Type B pancreatic cell (in vitro differentiated cells): Measurements from ENCODE around the gene SP140. TPM values are rescaled to one million over a fixed set of nuclear protein-coding genes. Genes with fewer than 3 reads are reported as not detected.

Experiments used
- DNase-seq: peaks from one replicate; pipeline ENCODE4 v3.0.0; 2021; ENCODE audit warnings: mixed read lengths; ENCODE audit not compliant: unreplicated experiment; ENCODE audit errors: extremely low spot score
- H3K27ac Mint-ChIP-seq: 2 replicates; pipeline ENCODE4 v1.8.0; 2021; ENCODE audit warnings: mild to moderate bottlenecking, mixed read lengths
- H3K27me3 Mint-ChIP-seq: 2 replicates; pipeline ENCODE4 v1.8.0; 2021; ENCODE audit warnings: mixed read lengths
- H3K36me3 Mint-ChIP-seq: 2 replicates; pipeline ENCODE4 v1.8.0; 2021; ENCODE audit warnings: mixed read lengths
- H3K4me1 Mint-ChIP-seq: one replicate; pipeline ENCODE4 v1.8.0; 2021; ENCODE audit warnings: mixed read lengths; ENCODE audit not compliant: unreplicated experiment
- H3K4me3 Mint-ChIP-seq: 2 replicates; pipeline ENCODE4 v1.8.0; 2021; ENCODE audit warnings: mild to moderate bottlenecking, mixed read lengths
- H3K9me3 Mint-ChIP-seq: 2 replicates; pipeline ENCODE4 v1.8.0; 2021; ENCODE audit warnings: mixed read lengths
- long read RNA-seq: library from polyadenylated mRNA; unstranded; transcript quantifications from one replicate; pipeline ENCODE4 v2.0.0, GENCODE V29; 2020
- total RNA-seq: library from RNA; stranded (reverse); gene quantifications from 2 replicates; pipeline ENCODE4 v1.2.1, GENCODE V29; 2021; ENCODE audit warnings: low replicate concordance
- TF ChIP-seq, protein P1 (sequence below): fragments of 200-600 bp; sonication (generic); conservative IDR thresholded peaks from 2 replicates; pipeline ENCODE4 v1.5.0; 2021; ENCODE audit warnings: antibody characterized with exemption, mild to moderate bottlenecking

SP140 gene
- total RNA-seq, result 0.97 and 1.00 TPM in 2 replicates
- long read RNA-seq, partial matches to known transcripts, result 1 of 7 reads
- long read RNA-seq, other reads (novel, unspliced or antisense), result 5 of 7 reads

GRCh38 chr2:230225486-230225885, at the start of gene SP140:
SP140 (plus strand) TSS chr2:230225736; CDS start chr2:230225845, 109 bp downstream.
- Mint-ChIP-seq H3K27ac (peak within 1 kb of the TSS; percentile 68), H3K4me3 (no peak within 1 kb of the TSS), H3K36me3 (no peaks in the 10 kb centered on the region), H3K9me3 (no peaks in the 10 kb centered on the region), H3K27me3 (no peaks in the 10 kb centered on the region), H3K4me1 (no peaks in the 10 kb centered on the region)
- TF ChIP-seq, protein P1, sequence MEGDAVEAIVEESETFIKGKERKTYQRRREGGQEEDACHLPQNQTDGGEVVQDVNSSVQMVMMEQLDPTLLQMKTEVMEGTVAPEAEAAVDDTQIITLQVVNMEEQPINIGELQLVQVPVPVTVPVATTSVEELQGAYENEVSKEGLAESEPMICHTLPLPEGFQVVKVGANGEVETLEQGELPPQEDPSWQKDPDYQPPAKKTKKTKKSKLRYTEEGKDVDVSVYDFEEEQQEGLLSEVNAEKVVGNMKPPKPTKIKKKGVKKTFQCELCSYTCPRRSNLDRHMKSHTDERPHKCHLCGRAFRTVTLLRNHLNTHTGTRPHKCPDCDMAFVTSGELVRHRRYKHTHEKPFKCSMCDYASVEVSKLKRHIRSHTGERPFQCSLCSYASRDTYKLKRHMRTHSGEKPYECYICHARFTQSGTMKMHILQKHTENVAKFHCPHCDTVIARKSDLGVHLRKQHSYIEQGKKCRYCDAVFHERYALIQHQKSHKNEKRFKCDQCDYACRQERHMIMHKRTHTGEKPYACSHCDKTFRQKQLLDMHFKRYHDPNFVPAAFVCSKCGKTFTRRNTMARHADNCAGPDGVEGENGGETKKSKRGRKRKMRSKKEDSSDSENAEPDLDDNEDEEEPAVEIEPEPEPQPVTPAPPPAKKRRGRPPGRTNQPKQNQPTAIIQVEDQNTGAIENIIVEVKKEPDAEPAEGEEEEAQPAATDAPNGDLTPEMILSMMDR, result no peak
- DNase-seq, result no peak

DNA sequence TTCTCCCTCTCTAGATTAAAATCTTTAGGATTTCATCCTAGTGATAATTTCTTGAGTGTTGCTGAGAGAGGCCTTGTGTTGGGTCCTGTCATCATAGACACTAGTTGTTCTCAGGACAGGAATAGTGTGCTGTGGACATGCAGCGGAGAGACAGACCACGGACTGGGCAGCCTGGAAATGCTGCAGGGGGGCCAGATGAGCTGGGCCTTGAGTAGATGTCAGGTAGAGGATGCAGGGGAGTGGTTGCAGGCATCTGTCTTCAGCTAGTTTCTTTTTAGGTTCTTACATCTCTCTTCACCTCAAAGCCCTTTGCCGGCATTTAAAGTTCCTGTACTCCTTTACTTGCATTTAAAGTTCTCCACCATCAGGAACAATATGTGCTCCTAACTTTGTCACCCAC, 48.5 kb upstream of the SP140 start:
- no peaks in the 10 kb centered on the region for H3K4me1 Mint-ChIP-seq
- peaks cover 11% of the 10 kb centered on the region for H3K36me3 Mint-ChIP-seq
- H3K4me3 Mint-ChIP-seq, result no peak overlapping the region
- H3K9me3 Mint-ChIP-seq, result no peaks in the 10 kb centered on the region
- H3K27me3 Mint-ChIP-seq, result no peaks in the 10 kb centered on the region
- H3K27ac Mint-ChIP-seq, result no peak overlapping the region
- TF ChIP-seq, protein P1, result no peak
- no peak for DNase-seq

GRCh38 chr2:230178546-230179485, 46.7 kb upstream of the SP140 start:
- Mint-ChIP-seq H3K27ac (no peak overlapping the region), H3K9me3 (no peaks in the 10 kb centered on the region), H3K36me3 (peaks cover 14% of the 10 kb centered on the region), H3K4me3 (no peak overlapping the region), H3K27me3 (no peaks in the 10 kb centered on the region), H3K4me1 (no peaks in the 10 kb centered on the region)
- TF ChIP-seq, protein P1, result no peak
- DNase-seq, result no peak

DNA sequence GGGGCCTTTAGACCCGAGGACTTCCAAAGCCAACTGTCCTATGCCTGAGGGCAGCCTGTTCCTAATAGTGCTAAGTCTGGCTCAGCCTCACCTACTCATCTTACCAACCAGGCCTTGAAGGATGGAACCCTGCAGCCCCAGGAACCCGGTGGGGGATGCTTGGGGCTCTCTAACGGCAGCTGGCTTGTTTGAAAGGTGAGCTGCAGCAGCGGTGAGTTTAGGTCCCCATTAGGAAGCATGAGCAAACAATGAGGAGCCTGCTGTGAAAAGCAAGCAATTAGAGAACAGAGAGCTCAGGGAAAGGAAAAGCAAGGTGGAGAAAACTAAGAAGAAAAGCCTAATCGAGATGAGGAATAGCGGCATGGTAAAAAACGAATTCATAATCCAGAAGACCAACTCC, 45.6 kb upstream of the SP140 start:
- peaks cover 14% of the 10 kb centered on the region for H3K36me3 Mint-ChIP-seq

GRCh38 chr2:230181195-230181594, 44.3 kb upstream of the SP140 start:
- Mint-ChIP-seq H3K27ac (no peak overlapping the region), H3K9me3 (no peaks in the 10 kb centered on the region), H3K27me3 (no peaks in the 10 kb centered on the region), H3K4me1 (no peaks in the 10 kb centered on the region), H3K4me3 (no peak overlapping the region), H3K36me3 (peaks cover 11% of the 10 kb centered on the region)
- TF ChIP-seq, protein P1, result no peak
- no peak for DNase-seq

More for the DNA sequence above, 45.6 kb upstream of the SP140 start:
- DNase-seq, result no peak
- Mint-ChIP-seq H3K4me3 (no peak overlapping the region), H3K4me1 (no peaks in the 10 kb centered on the region), H3K27ac (no peak overlapping the region), H3K9me3 (no peaks in the 10 kb centered on the region), H3K27me3 (no peaks in the 10 kb centered on the region)
- TF ChIP-seq, protein P1, result no peak
